GM12878 (cell line): ENCODE results near the gene ANKS1A.

Experiments used
- BCL11A ChIP-seq: IDR thresholded peaks from 2 replicates; pipeline ENCODE4 v1.6.1; 2011; ENCODE audit warnings: low read depth, low read length
- E4F1 ChIP-seq: fragments of 450-650 bp; IDR thresholded peaks from 2 replicates; pipeline ENCODE4 v1.6.1; 2018; ENCODE audit warnings: borderline replicate concordance, mild to moderate bottlenecking; ENCODE audit not compliant: partially characterized antibody
- EZH2 ChIP-seq: IDR thresholded peaks from 2 replicates; pipeline ENCODE4 v1.6.1; 2012; ENCODE audit warnings: low read depth, mild to moderate bottlenecking, control low read depth, inconsistent platforms, low read length, borderline replicate concordance; ENCODE audit not compliant: control insufficient read depth
- KAT2A ChIP-seq: conservative IDR thresholded peaks from 2 replicates; pipeline ENCODE4 v1.6.1; 2011; ENCODE audit warnings: low read depth, low read length; ENCODE audit not compliant: control insufficient read depth
- NFYA ChIP-seq: IDR thresholded peaks from 2 replicates; pipeline ENCODE4 v1.6.1; 2011; ENCODE audit warnings: low read depth, mild to moderate bottlenecking, low read length, improper control_type of control experiment, borderline replicate concordance
- RAD51 ChIP-seq: fragments of 450-650 bp; IDR thresholded peaks from 2 replicates; pipeline ENCODE4 v1.6.1; 2016; ENCODE audit warnings: moderate library complexity, mild to moderate bottlenecking, inconsistent platforms
- TF ChIP-seq, protein P1 (sequence below), 3 experiments: IDR thresholded peaks in 2 of 3; conservative IDR thresholded peaks in 1 of 3; 2 replicates each; pipeline ENCODE4 v1.5.1; 2011; ENCODE audit warnings: low read depth in 3 of 3, low read length in 3 of 3, mild to moderate bottlenecking in 3 of 3, control low read depth in 2 of 3, moderate library complexity in 2 of 3, inconsistent platforms in 1 of 3, mixed read lengths in 1 of 3; ENCODE audit not compliant: control insufficient read depth in 2 of 3, insufficient read depth in 1 of 3; ENCODE audit errors: extremely low read depth in 1 of 3
- TF ChIP-seq, protein P2 (sequence below): IDR thresholded peaks from 2 replicates; pipeline ENCODE4 v1.6.1; 2012; ENCODE audit warnings: low read length, inconsistent platforms
- TF ChIP-seq, protein P3 (sequence below): IDR thresholded peaks from 2 replicates; pipeline ENCODE4 v1.6.1; 2012; ENCODE audit warnings: low read depth, low read length, improper control_type of control experiment

GRCh38 chr6:34858681-34859080 lies 30.4 kb upstream of the ANKS1A start:
- TF ChIP-seq, protein P1, sequence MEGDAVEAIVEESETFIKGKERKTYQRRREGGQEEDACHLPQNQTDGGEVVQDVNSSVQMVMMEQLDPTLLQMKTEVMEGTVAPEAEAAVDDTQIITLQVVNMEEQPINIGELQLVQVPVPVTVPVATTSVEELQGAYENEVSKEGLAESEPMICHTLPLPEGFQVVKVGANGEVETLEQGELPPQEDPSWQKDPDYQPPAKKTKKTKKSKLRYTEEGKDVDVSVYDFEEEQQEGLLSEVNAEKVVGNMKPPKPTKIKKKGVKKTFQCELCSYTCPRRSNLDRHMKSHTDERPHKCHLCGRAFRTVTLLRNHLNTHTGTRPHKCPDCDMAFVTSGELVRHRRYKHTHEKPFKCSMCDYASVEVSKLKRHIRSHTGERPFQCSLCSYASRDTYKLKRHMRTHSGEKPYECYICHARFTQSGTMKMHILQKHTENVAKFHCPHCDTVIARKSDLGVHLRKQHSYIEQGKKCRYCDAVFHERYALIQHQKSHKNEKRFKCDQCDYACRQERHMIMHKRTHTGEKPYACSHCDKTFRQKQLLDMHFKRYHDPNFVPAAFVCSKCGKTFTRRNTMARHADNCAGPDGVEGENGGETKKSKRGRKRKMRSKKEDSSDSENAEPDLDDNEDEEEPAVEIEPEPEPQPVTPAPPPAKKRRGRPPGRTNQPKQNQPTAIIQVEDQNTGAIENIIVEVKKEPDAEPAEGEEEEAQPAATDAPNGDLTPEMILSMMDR (IDR thresholded peaks at IDR 0.05 in 2 of 3, conservative IDR thresholded peaks at IDR 0.05 in 1 of 3; ENCODE audit: control insufficient read depth in 2 of 3, extremely low read depth in 1 of 3, insufficient read depth in 1 of 3, low read depth in 3 of 3, low read length in 3 of 3), result no peak
- TF ChIP-seq BCL11A, result no peak
- TF ChIP-seq, protein P2, sequence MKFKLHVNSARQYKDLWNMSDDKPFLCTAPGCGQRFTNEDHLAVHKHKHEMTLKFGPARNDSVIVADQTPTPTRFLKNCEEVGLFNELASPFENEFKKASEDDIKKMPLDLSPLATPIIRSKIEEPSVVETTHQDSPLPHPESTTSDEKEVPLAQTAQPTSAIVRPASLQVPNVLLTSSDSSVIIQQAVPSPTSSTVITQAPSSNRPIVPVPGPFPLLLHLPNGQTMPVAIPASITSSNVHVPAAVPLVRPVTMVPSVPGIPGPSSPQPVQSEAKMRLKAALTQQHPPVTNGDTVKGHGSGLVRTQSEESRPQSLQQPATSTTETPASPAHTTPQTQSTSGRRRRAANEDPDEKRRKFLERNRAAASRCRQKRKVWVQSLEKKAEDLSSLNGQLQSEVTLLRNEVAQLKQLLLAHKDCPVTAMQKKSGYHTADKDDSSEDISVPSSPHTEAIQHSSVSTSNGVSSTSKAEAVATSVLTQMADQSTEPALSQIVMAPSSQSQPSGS, result no peak
- TF ChIP-seq NFYA, result no peak
- TF ChIP-seq E4F1, result no peak
- TF ChIP-seq KAT2A, result no peak
- TF ChIP-seq RAD51, result no peak
- TF ChIP-seq, protein P3, sequence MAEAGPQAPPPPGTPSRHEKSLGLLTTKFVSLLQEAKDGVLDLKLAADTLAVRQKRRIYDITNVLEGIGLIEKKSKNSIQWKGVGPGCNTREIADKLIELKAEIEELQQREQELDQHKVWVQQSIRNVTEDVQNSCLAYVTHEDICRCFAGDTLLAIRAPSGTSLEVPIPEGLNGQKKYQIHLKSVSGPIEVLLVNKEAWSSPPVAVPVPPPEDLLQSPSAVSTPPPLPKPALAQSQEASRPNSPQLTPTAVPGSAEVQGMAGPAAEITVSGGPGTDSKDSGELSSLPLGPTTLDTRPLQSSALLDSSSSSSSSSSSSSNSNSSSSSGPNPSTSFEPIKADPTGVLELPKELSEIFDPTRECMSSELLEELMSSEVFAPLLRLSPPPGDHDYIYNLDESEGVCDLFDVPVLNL, result no peak
- no peak for TF ChIP-seq EZH2
